H1 (cell line): ENCODE measurements around the gene PRDX5. TPM values are rescaled to one million over a fixed set of nuclear protein-coding genes. Genes with fewer than 3 reads are reported as not detected.

Experiments used
- CBX5 ChIP-seq: fragments of 300-800, 300-1000 bp; sonication (generic); IDR thresholded peaks from 2 replicates; pipeline ENCODE4 v1.7.1; 2016; ENCODE audit warnings: antibody characterized with exemption, low read length, low read depth
- CHD2 ChIP-seq: IDR thresholded peaks from 2 replicates; pipeline ENCODE4 v1.6.1; 2012; ENCODE audit warnings: low read length, improper control_type of control experiment
- CTBP2 ChIP-seq: IDR thresholded peaks from 2 replicates; pipeline ENCODE4 v1.7.0; 2011; ENCODE audit warnings: borderline replicate concordance, mild to moderate bottlenecking, moderate library complexity, mixed read lengths, low read length; ENCODE audit not compliant: insufficient read depth, insufficient read length
- CTCF ChIP-seq, 3 experiments: IDR thresholded peaks; 1 replicate in 2 of 3; 2 replicates in 1 of 3; pipeline versions ENCODE4 v1.5.1 to v1.6.1; 2011; ENCODE audit warnings: low read length in 3 of 3, mild to moderate bottlenecking in 3 of 3, inconsistent platforms in 2 of 3, low read depth in 1 of 3, moderate library complexity in 1 of 3; ENCODE audit not compliant: insufficient read depth in 1 of 3; ENCODE audit errors: control extremely low read depth in 1 of 3
- SIRT6 ChIP-seq: IDR thresholded peaks from one replicate; pipeline ENCODE4 v1.7.1; 2012; ENCODE audit warnings: low read length, inconsistent platforms
- SRF ChIP-seq: IDR thresholded peaks from 2 replicates; pipeline ENCODE4 v1.6.1; 2011; ENCODE audit warnings: mild to moderate bottlenecking, low read depth, low read length, moderate library complexity
- polyA plus RNA-seq, 7 experiments: library from polyadenylated mRNA; depleted of rRNA in 3 of 7; stranded (reverse) in 5 of 7; unstranded in 2 of 7; fragments of >200 nt in 5 of 7; fragments of 200-250 nt in 2 of 7; gene quantifications; 1 replicate in 5 of 7; 2 replicates in 1 of 7; 4 replicates in 1 of 7; pipeline versions ENCODE4 v1.2.1 to v1.2.3, GENCODE V29; 2011 to 2013; ENCODE audit warnings: missing spikeins in 2 of 7, mixed read lengths in 2 of 7
- total RNA-seq: library from RNA; stranded (reverse); fragmentation: NEBNext Ultra II Directional; extraction: Animal tissue kit (Norgen Biotek cat#: 25700); gene quantifications from 2 replicates; pipeline ENCODE4 v1.2.1, GENCODE V29; 2021
- TF ChIP-seq, protein P1 (sequence below): fragments of 300-600 bp; sonication (generic); IDR thresholded peaks from 2 replicates; pipeline ENCODE4 v1.7.1; 2012; ENCODE audit warnings: low read length, moderate library complexity, mild to moderate bottlenecking, inconsistent platforms; ENCODE audit not compliant: insufficient replicate concordance
- TF ChIP-seq, protein P2 (sequence below): IDR thresholded peaks from 2 replicates; pipeline ENCODE4 v1.6.1; 2011; ENCODE audit warnings: low read length, improper control_type of control experiment

PRDX5 gene
- total and polyA plus RNA-seq, 2 of the 8 experiments (the other 6 are each of a cell fraction or from before 2014, with no cell fraction given): 201 to 582 TPM

DNA sequence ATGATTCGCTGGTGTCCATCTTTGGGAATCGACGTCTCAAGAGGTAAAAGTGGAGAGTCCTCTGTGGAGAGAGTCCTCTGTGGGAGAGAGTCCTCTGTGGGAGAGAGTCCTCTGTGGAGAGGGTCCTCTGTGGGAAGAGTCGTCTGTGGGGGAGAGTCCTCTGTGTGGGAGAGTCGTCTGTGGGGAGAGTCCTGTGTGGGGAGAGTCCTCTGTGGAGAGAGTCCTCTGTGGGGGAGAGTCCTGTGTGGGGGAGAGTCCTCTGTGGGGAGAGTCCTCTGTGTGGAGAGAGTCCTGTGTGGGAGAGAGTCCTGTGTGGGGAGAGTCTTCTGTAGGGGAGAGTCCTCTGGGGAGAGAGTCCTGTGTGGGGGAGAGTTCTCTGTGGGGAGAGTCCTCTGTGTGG is 3.1 kb downstream of the PRDX5 start (continued):
- TF ChIP-seq, protein P1, sequence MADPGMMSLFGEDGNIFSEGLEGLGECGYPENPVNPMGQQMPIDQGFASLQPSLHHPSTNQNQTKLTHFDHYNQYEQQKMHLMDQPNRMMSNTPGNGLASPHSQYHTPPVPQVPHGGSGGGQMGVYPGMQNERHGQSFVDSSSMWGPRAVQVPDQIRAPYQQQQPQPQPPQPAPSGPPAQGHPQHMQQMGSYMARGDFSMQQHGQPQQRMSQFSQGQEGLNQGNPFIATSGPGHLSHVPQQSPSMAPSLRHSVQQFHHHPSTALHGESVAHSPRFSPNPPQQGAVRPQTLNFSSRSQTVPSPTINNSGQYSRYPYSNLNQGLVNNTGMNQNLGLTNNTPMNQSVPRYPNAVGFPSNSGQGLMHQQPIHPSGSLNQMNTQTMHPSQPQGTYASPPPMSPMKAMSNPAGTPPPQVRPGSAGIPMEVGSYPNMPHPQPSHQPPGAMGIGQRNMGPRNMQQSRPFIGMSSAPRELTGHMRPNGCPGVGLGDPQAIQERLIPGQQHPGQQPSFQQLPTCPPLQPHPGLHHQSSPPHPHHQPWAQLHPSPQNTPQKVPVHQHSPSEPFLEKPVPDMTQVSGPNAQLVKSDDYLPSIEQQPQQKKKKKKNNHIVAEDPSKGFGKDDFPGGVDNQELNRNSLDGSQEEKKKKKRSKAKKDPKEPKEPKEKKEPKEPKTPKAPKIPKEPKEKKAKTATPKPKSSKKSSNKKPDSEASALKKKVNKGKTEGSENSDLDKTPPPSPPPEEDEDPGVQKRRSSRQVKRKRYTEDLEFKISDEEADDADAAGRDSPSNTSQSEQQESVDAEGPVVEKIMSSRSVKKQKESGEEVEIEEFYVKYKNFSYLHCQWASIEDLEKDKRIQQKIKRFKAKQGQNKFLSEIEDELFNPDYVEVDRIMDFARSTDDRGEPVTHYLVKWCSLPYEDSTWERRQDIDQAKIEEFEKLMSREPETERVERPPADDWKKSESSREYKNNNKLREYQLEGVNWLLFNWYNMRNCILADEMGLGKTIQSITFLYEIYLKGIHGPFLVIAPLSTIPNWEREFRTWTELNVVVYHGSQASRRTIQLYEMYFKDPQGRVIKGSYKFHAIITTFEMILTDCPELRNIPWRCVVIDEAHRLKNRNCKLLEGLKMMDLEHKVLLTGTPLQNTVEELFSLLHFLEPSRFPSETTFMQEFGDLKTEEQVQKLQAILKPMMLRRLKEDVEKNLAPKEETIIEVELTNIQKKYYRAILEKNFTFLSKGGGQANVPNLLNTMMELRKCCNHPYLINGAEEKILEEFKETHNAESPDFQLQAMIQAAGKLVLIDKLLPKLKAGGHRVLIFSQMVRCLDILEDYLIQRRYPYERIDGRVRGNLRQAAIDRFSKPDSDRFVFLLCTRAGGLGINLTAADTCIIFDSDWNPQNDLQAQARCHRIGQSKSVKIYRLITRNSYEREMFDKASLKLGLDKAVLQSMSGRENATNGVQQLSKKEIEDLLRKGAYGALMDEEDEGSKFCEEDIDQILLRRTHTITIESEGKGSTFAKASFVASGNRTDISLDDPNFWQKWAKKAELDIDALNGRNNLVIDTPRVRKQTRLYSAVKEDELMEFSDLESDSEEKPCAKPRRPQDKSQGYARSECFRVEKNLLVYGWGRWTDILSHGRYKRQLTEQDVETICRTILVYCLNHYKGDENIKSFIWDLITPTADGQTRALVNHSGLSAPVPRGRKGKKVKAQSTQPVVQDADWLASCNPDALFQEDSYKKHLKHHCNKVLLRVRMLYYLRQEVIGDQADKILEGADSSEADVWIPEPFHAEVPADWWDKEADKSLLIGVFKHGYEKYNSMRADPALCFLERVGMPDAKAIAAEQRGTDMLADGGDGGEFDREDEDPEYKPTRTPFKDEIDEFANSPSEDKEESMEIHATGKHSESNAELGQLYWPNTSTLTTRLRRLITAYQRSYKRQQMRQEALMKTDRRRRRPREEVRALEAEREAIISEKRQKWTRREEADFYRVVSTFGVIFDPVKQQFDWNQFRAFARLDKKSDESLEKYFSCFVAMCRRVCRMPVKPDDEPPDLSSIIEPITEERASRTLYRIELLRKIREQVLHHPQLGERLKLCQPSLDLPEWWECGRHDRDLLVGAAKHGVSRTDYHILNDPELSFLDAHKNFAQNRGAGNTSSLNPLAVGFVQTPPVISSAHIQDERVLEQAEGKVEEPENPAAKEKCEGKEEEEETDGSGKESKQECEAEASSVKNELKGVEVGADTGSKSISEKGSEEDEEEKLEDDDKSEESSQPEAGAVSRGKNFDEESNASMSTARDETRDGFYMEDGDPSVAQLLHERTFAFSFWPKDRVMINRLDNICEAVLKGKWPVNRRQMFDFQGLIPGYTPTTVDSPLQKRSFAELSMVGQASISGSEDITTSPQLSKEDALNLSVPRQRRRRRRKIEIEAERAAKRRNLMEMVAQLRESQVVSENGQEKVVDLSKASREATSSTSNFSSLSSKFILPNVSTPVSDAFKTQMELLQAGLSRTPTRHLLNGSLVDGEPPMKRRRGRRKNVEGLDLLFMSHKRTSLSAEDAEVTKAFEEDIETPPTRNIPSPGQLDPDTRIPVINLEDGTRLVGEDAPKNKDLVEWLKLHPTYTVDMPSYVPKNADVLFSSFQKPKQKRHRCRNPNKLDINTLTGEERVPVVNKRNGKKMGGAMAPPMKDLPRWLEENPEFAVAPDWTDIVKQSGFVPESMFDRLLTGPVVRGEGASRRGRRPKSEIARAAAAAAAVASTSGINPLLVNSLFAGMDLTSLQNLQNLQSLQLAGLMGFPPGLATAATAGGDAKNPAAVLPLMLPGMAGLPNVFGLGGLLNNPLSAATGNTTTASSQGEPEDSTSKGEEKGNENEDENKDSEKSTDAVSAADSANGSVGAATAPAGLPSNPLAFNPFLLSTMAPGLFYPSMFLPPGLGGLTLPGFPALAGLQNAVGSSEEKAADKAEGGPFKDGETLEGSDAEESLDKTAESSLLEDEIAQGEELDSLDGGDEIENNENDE: no peak
- TF ChIP-seq CHD2: no peak
- no peak for TF ChIP-seq SIRT6
- TF ChIP-seq, protein P2, sequence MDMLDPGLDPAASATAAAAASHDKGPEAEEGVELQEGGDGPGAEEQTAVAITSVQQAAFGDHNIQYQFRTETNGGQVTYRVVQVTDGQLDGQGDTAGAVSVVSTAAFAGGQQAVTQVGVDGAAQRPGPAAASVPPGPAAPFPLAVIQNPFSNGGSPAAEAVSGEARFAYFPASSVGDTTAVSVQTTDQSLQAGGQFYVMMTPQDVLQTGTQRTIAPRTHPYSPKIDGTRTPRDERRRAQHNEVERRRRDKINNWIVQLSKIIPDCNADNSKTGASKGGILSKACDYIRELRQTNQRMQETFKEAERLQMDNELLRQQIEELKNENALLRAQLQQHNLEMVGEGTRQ: no peak
- no peak for TF ChIP-seq CBX5
- TF ChIP-seq CTCF (IDR thresholded peaks at IDR 0.05; ENCODE audit: control extremely low read depth in 1 of 3, insufficient read depth in 1 of 3, low read depth in 1 of 3, low read length in 3 of 3): no peak
- no peak for TF ChIP-seq CTBP2
- no peak for TF ChIP-seq SRF
